Heart left ventricle (tissue), 16 donors: Measurements from ENCODE around the gene ANKDD1B. TPM values are rescaled to one million over a fixed set of nuclear protein-coding genes. Genes with fewer than 3 reads are reported as not detected.
"Not testable (repeated sequence)": the region's sequence is repeated elsewhere in the genome, so short reads cannot be mapped to it uniquely, and the experiment has no call there.

Experiments
- ATAC-seq, 4 donors: fragments of 200-7000 bp; cut with Tn5 transposase; one replicate each; pipeline ENCODE4 v1.9.1; 2020 to 2022; ENCODE audit warnings: moderate library complexity in 4 of 4, mild to moderate bottlenecking in 3 of 4, moderate number of reproducible peaks in 1 of 4
- DNase-seq, 5 donors: peaks; one replicate each; pipeline ENCODE4 v3.0.0-alpha.2; 2020
- H3K27ac ChIP-seq, 12 donors: fragments of 200-600 bp; sonication (generic) in 4 of 12; one replicate each; pipeline versions ENCODE4 v1.5.0 to v1.8.0; 2016 to 2022; ENCODE audit warnings: mild to moderate bottlenecking in 2 of 12
- H3K27me3 ChIP-seq, 9 donors: fragments of 200-600 bp; sonication (generic) in 2 of 9; one replicate each; pipeline versions ENCODE4 v1.5.1 to v1.8.0; 2016 to 2022; ENCODE audit warnings: mild to moderate bottlenecking in 3 of 9
- H3K36me3 ChIP-seq, 9 donors: fragments of 200-600 bp; sonication (generic) in 2 of 9; one replicate each; pipeline versions ENCODE4 v1.5.0 to v1.8.0; 2018 to 2022; ENCODE audit warnings: mild to moderate bottlenecking in 2 of 9
- H3K4me1 ChIP-seq, 12 donors: fragments of 200-600 bp; sonication (generic) in 4 of 12; one replicate each; pipeline versions ENCODE4 v1.5.0 to v1.8.0; 2016 to 2022; ENCODE audit warnings: mild to moderate bottlenecking in 3 of 12
- H3K4me3 ChIP-seq, 12 donors: fragments of 200-600 bp; sonication (generic) in 4 of 12; one replicate each; pipeline versions ENCODE4 v1.5.0 to v1.8.0; 2017 to 2022; ENCODE audit warnings: mild to moderate bottlenecking in 9 of 12, moderate library complexity in 4 of 12
- H3K9me3 ChIP-seq, 12 donors: fragments of 200-600 bp; sonication (generic) in 4 of 12; one replicate each; pipeline versions ENCODE4 v1.5.0 to v1.8.0; 2016 to 2022; ENCODE audit warnings: mild to moderate bottlenecking in 1 of 12
- POLR2A ChIP-seq, 2 donors: fragments of 450-650 bp; IDR thresholded peaks; one replicate each; pipeline ENCODE4 v1.6.1; 2017; ENCODE audit warnings: antibody characterized with exemption in 2 of 2, mild to moderate bottlenecking in 2 of 2, moderate library complexity in 2 of 2
- whole genome bisulfite sequencing, 4 donors: extraction: QIAGEN DNeasy Blood & Tissue Kit in 2 of 4; methylation state at CpG; one replicate each; pipeline versions ENCODE4 v1.1.5 to v1.1.7; 2013 to 2018; 5-methylcytosine and 5-hydroxymethylcytosine counted together
- intact Hi-C, 10 donors: fragments of 100-400 bp; cut with DNase I; formaldehyde crosslinking; loops; one replicate each; pipeline versions ENCODE4 v1.11.1 to v1.14.2; 2022
- polyA plus RNA-seq, 2 donors: library from polyadenylated mRNA; stranded (reverse); fragments of 200-250 nt; gene quantifications; one replicate each; pipeline ENCODE4 v1.2.3, GENCODE V29; 2013
- total RNA-seq, 9 donors: library from RNA; depleted of rRNA in 2 of 9; stranded (reverse); fragments of >200 nt in 2 of 9; fragmentation: NEBNext Ultra II Directional in 3 of 9; extraction: Animal tissue kit (Norgen Biotek cat#: 25700) in 3 of 9; gene quantifications; one replicate each; pipeline versions ENCODE4 v1.1.0 to v1.2.4, GENCODE V29; 2016 to 2023
- TF ChIP-seq, protein P1 (sequence below), 12 donors: fragments of 200-600 bp; sonication (generic) in 4 of 12; IDR thresholded peaks; one replicate each; pipeline versions ENCODE4 v1.5.0 to v1.8.0; 2018 to 2022; ENCODE audit warnings: antibody characterized with exemption in 12 of 12, mild to moderate bottlenecking in 5 of 12
- donor health status: ischemic (EF 13 %, LVEDD 7.1; RV severe dilation, severe dysfunction).
- donor health status: healthy with polysubstance abuse.
- donor health status: DM: no; HTN: yes; CAD: no.
- donor health status: DM: no; HTN: no; CAD: no.
- donor health status: ischemic (EF 25% LVEDD 6.9; RV normal size, moderate dysfunction).
- donor health status: ischemic (EF 25% LVEDD 5.7; RV mildly dilated, moderate dysfunction).
- donor health status: healthy.
- donor health status: DM: yes; HTN: yes; CAD: no.
- donor health status: ischemic (EF 35%, LVEDD 5.7; RV mildly dilated, moderate dysfunction).
- donor health status: nonischemic (EF 11% LVEDD 7.7; RV severe dilation, severe dysfunction).
- donor health status: DM: yes; HTN: yes; CAD: no.
- donor health status: PGD.
- donor health status: ischemic (EF 29% LVEDD 5.4; RV normal size, mild dysfunction).
- donor health status: nonischemic (EF 23%, LVEDD 6.1; RV moderate dilation, normal function).

ANKDD1B gene
- total and polyA plus RNA-seq, 11 donors, result 0.10 to 0.61 (median 0.32) TPM; not detected in 7

- Histone ChIP-seq H3K4me3 (no peak overlapping the region), H3K4me1 (peaks cover 0 to 15% (median 13%) of the 10 kb centered on the region in 12 donors), H3K9me3 (no peaks in the 10 kb centered on the region), H3K27ac (no peak overlapping the region), H3K27me3 (peaks cover 0 to 9% (median 0%) of the 10 kb centered on the region in 9 donors), H3K36me3 (peaks cover 0 to 3% (median 0%) of the 10 kb centered on the region in 9 donors)
- DNase-seq, result no peak
- ATAC-seq, result no peak
- intact Hi-C loops, result loop anchor here in 1 of 10 donors (10.0 kb wide), 1 partner anchor 56 kb away; no protein-coding TSS in a partner anchor
- WGBS, 4 donors, result 88 to 97% (median 94%) methylated on average over 1 of the region's 1 CpG
- no peak for TF ChIP-seq POLR2A (IDR thresholded peaks at IDR 0.05)
- TF ChIP-seq, protein P1, sequence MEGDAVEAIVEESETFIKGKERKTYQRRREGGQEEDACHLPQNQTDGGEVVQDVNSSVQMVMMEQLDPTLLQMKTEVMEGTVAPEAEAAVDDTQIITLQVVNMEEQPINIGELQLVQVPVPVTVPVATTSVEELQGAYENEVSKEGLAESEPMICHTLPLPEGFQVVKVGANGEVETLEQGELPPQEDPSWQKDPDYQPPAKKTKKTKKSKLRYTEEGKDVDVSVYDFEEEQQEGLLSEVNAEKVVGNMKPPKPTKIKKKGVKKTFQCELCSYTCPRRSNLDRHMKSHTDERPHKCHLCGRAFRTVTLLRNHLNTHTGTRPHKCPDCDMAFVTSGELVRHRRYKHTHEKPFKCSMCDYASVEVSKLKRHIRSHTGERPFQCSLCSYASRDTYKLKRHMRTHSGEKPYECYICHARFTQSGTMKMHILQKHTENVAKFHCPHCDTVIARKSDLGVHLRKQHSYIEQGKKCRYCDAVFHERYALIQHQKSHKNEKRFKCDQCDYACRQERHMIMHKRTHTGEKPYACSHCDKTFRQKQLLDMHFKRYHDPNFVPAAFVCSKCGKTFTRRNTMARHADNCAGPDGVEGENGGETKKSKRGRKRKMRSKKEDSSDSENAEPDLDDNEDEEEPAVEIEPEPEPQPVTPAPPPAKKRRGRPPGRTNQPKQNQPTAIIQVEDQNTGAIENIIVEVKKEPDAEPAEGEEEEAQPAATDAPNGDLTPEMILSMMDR (IDR thresholded peaks at IDR 0.05), result no peak
These were observed 2.4 kb upstream of the ANKDD1B start for GRCh38 chr5:75608870-75609269.

- no peak overlapping the region for H3K27ac ChIP-seq
- peaks cover 0 to 15% (median 12%) of the 10 kb centered on the region in 12 donors for H3K4me1 ChIP-seq
- DNase-seq, result no peak
- no peaks in the 10 kb centered on the region for H3K36me3 ChIP-seq
- H3K27me3 ChIP-seq, result peaks cover 0 to 9% (median 0%) of the 10 kb centered on the region in 9 donors
- no peak overlapping the region for H3K4me3 ChIP-seq
- WGBS, 4 donors, result 88 to 91% (median 90%) methylated on average over 5 of the region's 5 CpGs
- intact Hi-C loops, result no loop called here
- no peak for TF ChIP-seq POLR2A (IDR thresholded peaks at IDR 0.05)
- TF ChIP-seq, protein P1 (IDR thresholded peaks at IDR 0.05), result no peak
- no peak for ATAC-seq
- no peaks in the 10 kb centered on the region for H3K9me3 ChIP-seq
These were observed 1.1 kb upstream of the ANKDD1B start for GRCh38 chr5:75610201-75610600.

DNA sequence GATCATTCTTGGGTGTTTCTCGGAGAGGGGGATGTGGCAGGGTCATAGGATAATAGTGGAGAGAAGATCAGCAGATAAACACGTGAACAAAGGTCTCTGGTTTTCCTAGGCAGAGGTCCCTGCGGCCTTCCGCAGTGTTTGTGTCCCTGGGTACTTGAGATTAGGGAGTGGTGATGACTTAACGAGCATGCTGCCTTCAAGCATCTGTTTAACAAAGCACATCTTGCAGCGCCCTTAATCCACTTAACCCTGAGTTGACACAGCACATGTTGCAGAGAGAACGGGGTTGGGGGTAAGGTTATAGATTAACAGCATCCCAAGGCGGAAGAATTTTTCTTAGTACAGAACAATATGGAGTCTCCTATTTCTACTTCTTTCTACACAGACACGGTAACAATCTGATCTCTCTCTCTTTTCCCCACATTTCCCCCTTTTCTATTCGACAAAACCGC is 368 bp upstream of the ANKDD1B start:
- WGBS, 4 donors, result 23 to 33% (median 26%) methylated on average over 11 of the region's 11 CpGs
- peak overlapping the region; percentile 34 to 72 (median 53) for H3K4me3 ChIP-seq
- H3K27me3 ChIP-seq, intact Hi-C loops, H3K9me3 ChIP-seq, DNase-seq, H3K36me3 ChIP-seq: not testable (repeated sequence)
- H3K27ac ChIP-seq, result peak overlapping the region in 1 of 12 donors; percentile 53
- H3K4me1 ChIP-seq, result peaks cover 0 to 15% (median 12%) of the 10 kb centered on the region in 12 donors
- ATAC-seq, result peak in 1 of 4 donors; percentile 35

GRCh38 chr5:75612226-75612569 is 945 bp downstream of the ANKDD1B start:
- Histone ChIP-seq H3K4me3 (peak overlapping the region in 7 of 12 donors; percentile 43 to 72 (median 64)), H3K36me3 (no peaks in the 10 kb centered on the region), H3K4me1 (peaks cover 0 to 19% (median 13%) of the 10 kb centered on the region in 12 donors), H3K27ac (no peak overlapping the region), H3K27me3 (peaks cover 0 to 9% (median 0%) of the 10 kb centered on the region in 9 donors), H3K9me3 (no peaks in the 10 kb centered on the region)
- WGBS, 4 donors, result 31 to 50% (median 42%) methylated on average over 11 to 12 of the region's 12 CpGs
- no peak for DNase-seq
- intact Hi-C loops, result no loop called here
- TF ChIP-seq POLR2A (IDR thresholded peaks at IDR 0.05), result no peak
- TF ChIP-seq, protein P1 (IDR thresholded peaks at IDR 0.05), result no peak
- ATAC-seq, result no peak

GRCh38 chr5:75612901-75613300 is 1.6 kb downstream of the ANKDD1B start:
- DNase-seq (no peak), ATAC-seq (no peak)
- Histone ChIP-seq H3K4me3 (no peak overlapping the region), H3K9me3 (no peaks in the 10 kb centered on the region), H3K36me3 (no peaks in the 10 kb centered on the region), H3K4me1 (peaks cover 0 to 19% (median 13%) of the 10 kb centered on the region in 12 donors), H3K27me3 (peaks cover 0 to 9% (median 0%) of the 10 kb centered on the region in 9 donors), H3K27ac (no peak overlapping the region)
- 94 to 99% (median 97%) methylated on average over 3 of the region's 3 CpGs for WGBS, 4 donors
- intact Hi-C loops, result no loop called here
- TF ChIP-seq, protein P1 (IDR thresholded peaks at IDR 0.05), result no peak
- no peak for TF ChIP-seq POLR2A (IDR thresholded peaks at IDR 0.05)
